A673 (cell line): ENCODE results near the gene ITPR1. TPM values are rescaled to one million over a fixed set of nuclear protein-coding genes. Genes with fewer than 3 reads are reported as not detected.

Source experiments
- BruUV-seq: library from RNA; stranded (reverse); fragments of 400-500 nt; replicated peaks from 2 replicates; lab custom pipeline; 2021; lab: Mats Ljungman, UMichigan
- CTCF ChIA-PET: fragments of 300-600 bp; sonication (Branson Sonifier 250); formaldehyde crosslinking; loops from one replicate; lab custom pipeline; 2022; ENCODE audit warnings: antibody characterized with exemption; lab: Charles Lee
- POLR2A ChIA-PET: fragments of 300-600 bp; sonication (Branson Sonifier 250); formaldehyde crosslinking; loops from one replicate; lab custom pipeline; 2022; ENCODE audit warnings: antibody characterized with exemption; ENCODE audit not compliant: low non-redundant PET; lab: Charles Lee
- DNase-seq: peaks from one replicate; pipeline ENCODE4 v3.0.0-alpha.2; 2015; ENCODE audit warnings: low spot score
- H3K27ac ChIP-seq: fragments of 200-600 bp; sonication (generic); 2 replicates; pipeline ENCODE4 v1.5.1; 2016; ENCODE audit warnings: mixed run types, low read depth, mild to moderate bottlenecking, mixed read lengths, antibody characterized with exemption, low read length; ENCODE audit not compliant: poor library complexity, severe bottlenecking
- H3K27me3 ChIP-seq: fragments of 200-600 bp; sonication (generic); replicated peaks from 2 replicates; pipeline ENCODE4 v1.6.1; 2017; ENCODE audit warnings: mixed run types, low read depth, mild to moderate bottlenecking, mixed read lengths, antibody characterized with exemption, low read length; ENCODE audit not compliant: insufficient read depth, poor library complexity
- H3K36me3 ChIP-seq: fragments of 200-600 bp; sonication (generic); 2 replicates; pipeline ENCODE4 v1.6.1; 2016; ENCODE audit warnings: mixed run types, mild to moderate bottlenecking, mixed read lengths, antibody characterized with exemption, low read length; ENCODE audit not compliant: insufficient read depth, poor library complexity, severe bottlenecking
- H3K4me1 ChIP-seq: fragments of 200-600 bp; sonication (generic); 2 replicates; pipeline ENCODE4 v1.6.1; 2017; ENCODE audit warnings: mixed run types, mild to moderate bottlenecking, mixed read lengths, antibody characterized with exemption, low read length; ENCODE audit not compliant: insufficient read depth, poor library complexity, severe bottlenecking
- H3K4me3 ChIP-seq: fragments of 200-600 bp; sonication (generic); 2 replicates; pipeline ENCODE4 v1.5.1; 2016; ENCODE audit warnings: low read depth, mixed run types, mild to moderate bottlenecking, mixed read lengths, low read length; ENCODE audit not compliant: poor library complexity, severe bottlenecking
- H3K9me3 ChIP-seq: fragments of 200-600 bp; sonication (generic); 2 replicates; pipeline ENCODE4 v1.6.1; 2016; ENCODE audit warnings: mixed run types, low read depth, mild to moderate bottlenecking, mixed read lengths, antibody characterized with exemption, low read length; ENCODE audit not compliant: poor library complexity, severe bottlenecking
- EZH2 ChIP-seq: fragments of 200-600 bp; sonication (generic); IDR thresholded peaks from 2 replicates; pipeline ENCODE4 v1.6.1; 2017; ENCODE audit warnings: borderline replicate concordance, low read depth, mild to moderate bottlenecking, mixed read lengths, antibody characterized with exemption, low read length; ENCODE audit not compliant: poor library complexity, severe bottlenecking
- intact Hi-C: fragments of 100-400 bp; cut with micrococcal nuclease; formaldehyde crosslinking; loops from one replicate; pipeline ENCODE4 v1.10.0; 2022; ENCODE audit not compliant: unreplicated experiment
- total RNA-seq: library from RNA; stranded (reverse); gene quantifications from 2 replicates; pipeline ENCODE4 v1.2.3, GENCODE V29; 2021
- TF ChIP-seq, protein P1 (sequence below): fragments of 300-800, 200-600 bp; sonication (generic); conservative IDR thresholded peaks from 2 replicates; pipeline ENCODE4 v1.5.1; 2017; ENCODE audit warnings: low read depth, mild to moderate bottlenecking, antibody characterized with exemption, low read length, moderate library complexity, mixed read lengths

Gene ITPR1
- total RNA-seq, 1 experiment from 2014 or later = 8.6 TPM

DNA sequence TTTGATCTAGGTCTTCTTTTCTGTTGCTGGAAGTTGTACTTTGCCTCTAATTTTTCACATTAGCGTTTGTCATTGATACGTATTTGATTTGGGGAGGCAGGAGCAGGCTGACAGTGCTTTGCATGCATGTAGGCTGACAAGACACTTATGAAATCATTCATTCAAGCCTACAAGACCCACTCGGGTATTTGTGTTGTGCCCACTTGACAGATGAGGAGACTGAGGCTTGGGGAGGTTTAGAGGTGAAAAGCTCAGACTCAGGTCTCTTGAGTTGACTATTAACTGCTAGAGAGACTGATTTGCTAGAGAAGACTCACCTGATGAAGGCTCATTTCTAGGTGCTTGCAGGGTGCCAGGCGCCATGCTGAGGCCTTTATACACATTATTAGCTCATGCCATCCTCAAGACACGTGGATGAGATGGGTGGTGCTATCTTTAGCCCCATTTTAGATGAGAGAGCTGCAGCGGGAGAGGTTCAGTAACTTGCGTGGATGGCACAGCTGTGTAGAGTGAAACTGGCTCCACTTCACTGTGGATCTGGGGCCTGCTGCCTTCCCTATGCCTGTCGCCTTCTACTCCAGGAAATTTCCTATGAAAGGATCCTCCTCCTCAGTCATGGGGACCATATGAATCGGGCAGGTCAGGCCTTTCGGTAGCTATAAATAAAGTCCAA, 192.7 kb downstream of the ITPR1 start:
- TF ChIP-seq, protein P1, sequence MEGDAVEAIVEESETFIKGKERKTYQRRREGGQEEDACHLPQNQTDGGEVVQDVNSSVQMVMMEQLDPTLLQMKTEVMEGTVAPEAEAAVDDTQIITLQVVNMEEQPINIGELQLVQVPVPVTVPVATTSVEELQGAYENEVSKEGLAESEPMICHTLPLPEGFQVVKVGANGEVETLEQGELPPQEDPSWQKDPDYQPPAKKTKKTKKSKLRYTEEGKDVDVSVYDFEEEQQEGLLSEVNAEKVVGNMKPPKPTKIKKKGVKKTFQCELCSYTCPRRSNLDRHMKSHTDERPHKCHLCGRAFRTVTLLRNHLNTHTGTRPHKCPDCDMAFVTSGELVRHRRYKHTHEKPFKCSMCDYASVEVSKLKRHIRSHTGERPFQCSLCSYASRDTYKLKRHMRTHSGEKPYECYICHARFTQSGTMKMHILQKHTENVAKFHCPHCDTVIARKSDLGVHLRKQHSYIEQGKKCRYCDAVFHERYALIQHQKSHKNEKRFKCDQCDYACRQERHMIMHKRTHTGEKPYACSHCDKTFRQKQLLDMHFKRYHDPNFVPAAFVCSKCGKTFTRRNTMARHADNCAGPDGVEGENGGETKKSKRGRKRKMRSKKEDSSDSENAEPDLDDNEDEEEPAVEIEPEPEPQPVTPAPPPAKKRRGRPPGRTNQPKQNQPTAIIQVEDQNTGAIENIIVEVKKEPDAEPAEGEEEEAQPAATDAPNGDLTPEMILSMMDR = no peak
- TF ChIP-seq EZH2 = no peak
- no peak overlapping the region for H3K4me3 ChIP-seq
- no peaks in the 10 kb centered on the region for H3K27me3 ChIP-seq
- no peaks in the 10 kb centered on the region for H3K4me1 ChIP-seq
- POLR2A ChIA-PET = no interaction called here
- CTCF ChIA-PET = no interaction called here
- no peak overlapping the region for H3K27ac ChIP-seq
- BruUV-seq = no TSS peak
- DNase-seq = no peak
- H3K9me3 ChIP-seq = peaks cover 8% of the 10 kb centered on the region
- H3K36me3 ChIP-seq = no peaks in the 10 kb centered on the region
- intact Hi-C loops = no loop called here

DNA sequence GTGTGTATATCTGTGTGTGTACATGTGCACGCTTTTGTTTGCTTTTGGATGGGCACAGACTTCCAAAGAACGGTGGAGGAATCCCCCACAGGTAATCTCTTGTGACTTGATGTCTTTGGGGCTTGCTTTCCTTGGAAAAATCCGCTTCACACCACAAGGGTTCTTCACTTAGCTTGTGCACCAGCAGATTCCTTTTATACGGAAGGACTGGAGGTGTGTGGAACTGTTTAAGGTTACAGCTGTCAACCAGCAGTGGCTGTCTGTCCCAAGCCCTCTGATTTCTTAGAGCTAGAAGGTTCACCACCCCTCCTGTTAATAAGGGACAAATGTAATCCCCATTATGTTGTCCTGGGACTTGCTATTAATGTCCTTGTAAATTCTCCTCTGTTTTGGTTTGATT, 193.5 kb downstream of the ITPR1 start:
- H3K4me1 ChIP-seq = no peaks in the 10 kb centered on the region
- ChIA-PET POLR2A (no interaction called here), CTCF (no interaction called here)
- H3K27me3 ChIP-seq = no peaks in the 10 kb centered on the region
- no peak overlapping the region for H3K4me3 ChIP-seq
- intact Hi-C loops = no loop called here
- H3K36me3 ChIP-seq = no peaks in the 10 kb centered on the region
- no TSS peak for BruUV-seq
- H3K27ac ChIP-seq = no peak overlapping the region
- DNase-seq = no peak
- peaks cover 8% of the 10 kb centered on the region for H3K9me3 ChIP-seq
- TF ChIP-seq, protein P1 = no peak
- TF ChIP-seq EZH2 = no peak

DNA sequence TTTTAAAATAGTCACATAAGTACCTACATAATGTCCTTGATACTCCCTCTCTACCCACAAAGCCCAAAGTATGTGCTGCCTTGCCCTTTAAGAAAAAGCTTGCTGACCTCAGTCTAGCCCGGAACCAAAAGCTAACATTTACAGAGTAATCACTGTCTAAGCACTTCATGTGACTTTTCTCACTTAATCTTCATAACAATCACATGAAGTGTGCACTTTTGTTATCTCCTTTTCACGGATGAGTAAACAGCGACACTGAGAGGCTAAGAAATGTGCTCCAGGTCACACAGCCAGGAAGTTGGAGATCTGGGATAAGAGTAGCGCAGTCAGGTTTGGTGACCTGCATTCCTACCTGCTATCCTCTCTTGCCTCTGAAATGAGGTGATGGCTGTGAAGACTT, 194.0 kb downstream of the ITPR1 start:
- H3K27ac ChIP-seq = no peak overlapping the region
- H3K9me3 ChIP-seq = peaks cover 8% of the 10 kb centered on the region
- H3K4me3 ChIP-seq = no peak overlapping the region
- no peaks in the 10 kb centered on the region for H3K36me3 ChIP-seq
- no peaks in the 10 kb centered on the region for H3K27me3 ChIP-seq
- intact Hi-C loops = no loop called here
- POLR2A ChIA-PET = no interaction called here
- no peak for DNase-seq
- CTCF ChIA-PET = no interaction called here
- no peaks in the 10 kb centered on the region for H3K4me1 ChIP-seq
- BruUV-seq = no TSS peak
- TF ChIP-seq, protein P1 = no peak
- TF ChIP-seq EZH2 = no peak
